Activated T-helper 9 cell treated with anti-CD3 and anti-CD28 coated beads, Interleukin-2, amount 50 U/mL, for 16 hours (primary cell): ENCODE results near the gene OR4Q2.
"Not testable (repeated sequence)": the region's sequence is repeated elsewhere in the genome, so short reads cannot be mapped to it uniquely, and the experiment has no call there.

Source experiments
- DNase-seq: peaks from one replicate; pipeline ENCODE4 v3.0.0-alpha.2; 2020; ENCODE audit warnings: low read depth

Gene OR4Q2

GRCh38 chr14:20001863-20002262, at the start of gene OR4Q2:
OR4Q2 (plus strand) TSS chr14:20002163.
- DNase-seq, result no peak

GRCh38 chr14:19969735-19970134, 32.2 kb upstream of the OR4Q2 start:
- DNase-seq, result not testable (repeated sequence)

GRCh38 chr14:19974844-19975243, 27.1 kb upstream of the OR4Q2 start:
- no peak for DNase-seq

GRCh38 chr14:19975291-19975690, 26.7 kb upstream of the OR4Q2 start, which contains the start of gene OR4K15:
OR4K15 (plus strand) TSS chr14:19975591; CDS start chr14:19975591, 0 bp downstream.
- DNase-seq, result no peak

- DNase-seq, result no peak
Observed at GRCh38 chr14:19993438-19993837, 8.5 kb upstream of the OR4Q2 start.

GRCh38 chr14:20002319-20002718, 356 bp downstream of the OR4Q2 start:
- DNase-seq, result no peak

- DNase-seq, result no peak
Observed at GRCh38 chr14:20008156-20008555, 6.2 kb downstream of the OR4Q2 start.

- DNase-seq, result no peak
Observed at GRCh38 chr14:20019257-20019865, 17.4 kb downstream of the OR4Q2 start, which contains the start of gene OR4K14. OR4K14 (minus strand) TSS chr14:20019307; CDS start chr14:20015193, 4,114 bp downstream.

- DNase-seq, result no peak
Observed at GRCh38 chr14:20031058-20031457, 29.1 kb downstream of the OR4Q2 start.

GRCh38 chr14:20035449-20035848, 33.5 kb downstream of the OR4Q2 start:
- no peak for DNase-seq

GRCh38 chr14:20035938-20036337, 34.0 kb downstream of the OR4Q2 start, which contains the start of gene OR4K13:
OR4K13 (minus strand) TSS chr14:20036038; CDS start chr14:20034758, 1,280 bp downstream.
- no peak for DNase-seq

GRCh38 chr14:20044243-20044642, 42.3 kb downstream of the OR4Q2 start:
- no peak for DNase-seq

GRCh38 chr14:20048202-20048601, 46.2 kb downstream of the OR4Q2 start:
- DNase-seq, result no peak
